Fibroblast of the conjunctiva (primary cell): ENCODE data around the gene KDM6A.
"Not testable (repeated sequence)": the region's sequence is repeated elsewhere in the genome, so short reads cannot be mapped to it uniquely, and the experiment has no call there.

Experiments used
- DNase-seq: peaks from one replicate; pipeline ENCODE4 v3.0.0-alpha.2; 2010; ENCODE audit warnings: low read depth

The KDM6A gene

GRCh38 chrX:44872821-44873414 is at the start of gene KDM6A:
Gene KDM6A, plus strand, starts transcription at chrX:44873188. Its CDS starts 364 bp downstream, at chrX:44873552.
- peak; percentile 97 for DNase-seq

DNA sequence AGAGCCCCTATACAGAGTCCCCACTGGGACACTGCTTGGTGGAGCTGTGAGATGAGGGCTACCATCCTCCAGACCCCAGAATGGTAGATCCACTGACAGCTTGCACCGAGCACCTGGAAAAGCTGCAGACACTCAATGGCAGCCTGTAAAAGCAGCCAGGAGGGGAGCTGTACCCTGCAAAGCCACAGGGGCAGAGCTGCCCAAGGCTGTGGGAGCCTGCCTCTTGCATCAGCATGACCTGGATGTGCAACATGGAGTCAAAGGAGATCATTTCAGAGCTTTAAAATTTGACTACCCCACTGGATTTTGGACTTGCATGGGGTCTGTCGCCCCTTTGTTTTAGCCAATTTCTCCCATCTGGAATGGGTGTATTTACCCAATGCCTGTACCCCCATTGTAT is 49.8 kb upstream of the KDM6A start:
- not testable (repeated sequence) for DNase-seq

DNA sequence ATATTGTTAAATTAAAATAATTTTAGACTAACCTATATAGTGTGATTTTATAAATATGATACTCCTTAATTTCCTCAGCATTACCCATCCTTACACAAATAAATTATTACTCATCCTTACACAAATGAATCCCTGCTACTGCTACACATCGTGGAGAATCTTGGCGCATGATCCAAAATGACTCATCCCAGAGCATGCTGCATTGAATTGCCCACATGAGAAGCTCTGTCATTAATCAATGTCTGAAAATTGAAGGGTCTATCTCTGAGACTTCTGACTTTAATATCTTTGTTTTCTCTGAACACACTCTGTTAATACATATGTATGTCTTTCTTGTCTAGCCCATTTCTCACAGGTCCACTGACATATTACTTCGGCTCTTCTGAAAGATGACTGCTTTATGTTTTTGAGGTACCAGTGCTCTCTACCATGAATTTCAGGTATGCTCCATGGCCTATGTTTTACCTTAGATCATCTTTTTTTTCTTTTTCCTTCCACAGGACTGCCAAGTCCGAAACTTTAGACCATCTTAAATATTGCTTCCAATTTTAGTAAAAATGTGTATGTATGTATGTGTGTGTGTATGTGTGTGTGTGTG is 44.9 kb upstream of the KDM6A start:
- peak; percentile 53 for DNase-seq

GRCh38 chrX:44829832-44830231 is 43.2 kb upstream of the KDM6A start:
- DNase-seq: no peak

GRCh38 chrX:44842550-44843317 is 30.3 kb upstream of the KDM6A start:
- DNase-seq: no peak

DNA sequence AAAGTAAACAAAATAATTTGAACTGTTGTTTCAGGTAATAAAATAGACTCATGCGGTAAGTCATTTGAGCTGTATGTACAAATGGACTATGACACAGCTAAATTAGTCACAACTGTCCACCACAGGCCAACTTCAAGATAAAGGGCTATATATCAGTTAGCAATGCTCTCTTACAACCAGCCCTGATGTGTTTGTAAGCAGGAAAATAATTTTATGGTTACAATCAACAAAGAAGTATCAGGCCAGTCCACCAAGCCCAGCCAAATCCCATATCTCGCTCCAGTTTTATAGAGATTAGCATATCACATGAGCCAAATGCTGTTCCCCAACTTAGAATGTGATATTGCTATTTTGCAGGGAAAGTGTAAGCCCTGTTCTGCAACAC is 29.7 kb upstream of the KDM6A start:
- DNase-seq: no peak

DNA sequence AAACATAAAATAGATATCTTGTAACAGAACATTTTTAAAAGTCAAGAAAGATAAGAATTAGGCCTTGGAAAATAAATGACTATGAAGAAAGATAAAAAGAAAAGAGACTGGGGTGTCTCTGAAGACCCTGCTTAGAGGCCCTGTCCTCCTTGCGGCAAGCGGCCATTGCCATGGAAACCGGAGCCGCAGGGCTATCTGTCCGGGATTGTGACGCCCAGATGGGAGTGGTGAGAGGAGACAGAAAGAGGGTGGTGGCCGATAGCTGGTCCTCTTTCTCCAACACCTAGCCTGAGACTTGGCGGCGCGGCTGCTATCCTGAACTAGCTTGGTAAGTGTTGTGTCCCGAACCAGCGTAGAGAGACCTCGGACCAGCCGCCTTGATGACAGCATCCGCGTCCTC is 29.2 kb upstream of the KDM6A start, which contains the start of gene DUSP21:
TSS of gene DUSP21 (plus strand) at position 269 of the 400 bp plus-strand sequence. CDS start at position 381, 112 bp downstream.
- DNase-seq: no peak

GRCh38 chrX:44844204-44844603 is 28.8 kb upstream of the KDM6A start:
- DNase-seq: no peak

DNA sequence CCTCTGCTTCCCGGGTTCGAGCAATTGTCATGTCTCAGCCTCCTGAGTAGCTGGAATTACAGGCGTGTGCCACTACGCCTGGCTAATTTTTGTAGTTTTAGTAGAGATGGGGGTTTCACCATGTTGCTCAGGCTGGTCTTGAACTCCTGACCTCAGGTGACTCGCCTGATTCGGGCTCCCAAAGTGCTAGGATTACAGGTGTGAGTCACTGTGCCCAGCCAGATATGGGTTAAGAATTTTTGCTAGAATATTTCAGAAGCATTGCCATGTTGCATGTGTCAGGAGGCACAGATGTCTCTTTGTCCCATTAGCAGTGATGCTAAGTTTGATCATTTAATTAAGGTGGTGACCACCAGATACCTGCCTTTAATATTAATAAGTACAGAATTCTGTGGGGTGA is 22.1 kb upstream of the KDM6A start:
- DNase-seq: not testable (repeated sequence)

DNA sequence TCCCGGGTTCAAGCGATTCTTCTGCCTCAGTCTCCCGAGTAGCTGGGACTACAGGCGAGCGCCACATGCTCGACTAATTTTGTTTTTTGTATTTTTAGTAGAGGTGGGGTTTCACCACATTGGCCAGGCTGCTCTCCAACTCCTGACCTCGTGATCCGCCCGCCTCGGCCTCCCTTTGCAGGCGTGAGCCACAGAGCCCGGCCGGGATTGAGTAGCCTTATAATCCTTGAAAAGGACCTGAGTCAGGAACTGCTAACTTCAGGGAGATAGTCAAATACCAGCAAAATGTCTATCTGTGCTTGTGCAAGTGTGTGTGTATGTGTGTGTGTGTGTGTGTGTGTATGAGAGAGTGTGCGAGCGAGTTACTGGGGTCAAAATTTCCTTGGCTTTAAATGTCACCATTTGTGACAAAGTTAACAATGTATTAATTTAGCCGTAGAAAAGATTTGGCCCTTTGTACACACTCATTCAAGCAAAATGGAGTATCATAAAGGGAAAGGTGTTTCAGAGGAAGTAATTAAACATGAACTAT is 1.8 kb upstream of the KDM6A start:
- no peak for DNase-seq

DNA sequence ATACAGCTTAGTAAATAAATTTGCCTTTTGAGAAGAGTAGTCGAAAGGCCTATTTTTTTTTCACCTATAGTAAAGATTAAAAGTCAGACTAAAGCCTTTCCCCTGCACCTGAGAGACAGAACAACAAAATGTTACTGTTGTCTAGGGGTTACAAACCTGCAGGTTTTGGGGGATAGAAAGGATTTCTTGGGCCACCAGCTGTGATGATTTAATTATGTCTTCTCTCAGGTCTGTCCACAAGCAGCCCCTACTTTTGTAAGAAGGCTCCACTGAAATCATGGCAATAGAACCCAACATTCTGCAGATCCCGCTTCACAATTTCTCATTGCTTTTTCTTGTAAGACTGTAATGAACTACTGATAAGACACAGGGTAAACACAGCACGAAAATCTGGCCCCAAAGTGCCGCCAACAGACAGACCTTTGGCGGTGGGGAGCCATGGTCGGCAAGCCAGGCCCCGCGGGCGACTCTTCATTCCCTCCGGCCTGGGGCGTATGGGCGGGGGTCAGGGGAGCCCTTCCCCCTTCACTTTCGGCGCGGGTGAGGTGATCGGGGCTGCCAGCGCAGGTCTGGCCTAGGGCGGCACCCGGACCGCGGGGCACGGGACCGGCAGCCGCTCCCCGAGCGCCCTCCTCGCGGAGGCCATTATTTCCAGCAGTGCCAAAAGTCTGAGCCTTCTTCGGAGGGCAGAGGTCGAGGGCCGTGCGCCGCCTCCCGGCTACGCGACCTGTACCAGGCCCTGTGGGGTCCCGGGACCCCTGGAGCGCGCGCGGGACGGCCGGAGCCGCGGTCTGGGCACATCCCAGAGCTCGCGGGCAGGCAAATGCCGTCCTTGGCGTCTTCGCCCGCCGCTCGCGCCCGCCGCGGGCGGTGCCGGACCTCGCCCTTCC is 812 bp upstream of the KDM6A start:
- DNase-seq: no peak

DNA sequence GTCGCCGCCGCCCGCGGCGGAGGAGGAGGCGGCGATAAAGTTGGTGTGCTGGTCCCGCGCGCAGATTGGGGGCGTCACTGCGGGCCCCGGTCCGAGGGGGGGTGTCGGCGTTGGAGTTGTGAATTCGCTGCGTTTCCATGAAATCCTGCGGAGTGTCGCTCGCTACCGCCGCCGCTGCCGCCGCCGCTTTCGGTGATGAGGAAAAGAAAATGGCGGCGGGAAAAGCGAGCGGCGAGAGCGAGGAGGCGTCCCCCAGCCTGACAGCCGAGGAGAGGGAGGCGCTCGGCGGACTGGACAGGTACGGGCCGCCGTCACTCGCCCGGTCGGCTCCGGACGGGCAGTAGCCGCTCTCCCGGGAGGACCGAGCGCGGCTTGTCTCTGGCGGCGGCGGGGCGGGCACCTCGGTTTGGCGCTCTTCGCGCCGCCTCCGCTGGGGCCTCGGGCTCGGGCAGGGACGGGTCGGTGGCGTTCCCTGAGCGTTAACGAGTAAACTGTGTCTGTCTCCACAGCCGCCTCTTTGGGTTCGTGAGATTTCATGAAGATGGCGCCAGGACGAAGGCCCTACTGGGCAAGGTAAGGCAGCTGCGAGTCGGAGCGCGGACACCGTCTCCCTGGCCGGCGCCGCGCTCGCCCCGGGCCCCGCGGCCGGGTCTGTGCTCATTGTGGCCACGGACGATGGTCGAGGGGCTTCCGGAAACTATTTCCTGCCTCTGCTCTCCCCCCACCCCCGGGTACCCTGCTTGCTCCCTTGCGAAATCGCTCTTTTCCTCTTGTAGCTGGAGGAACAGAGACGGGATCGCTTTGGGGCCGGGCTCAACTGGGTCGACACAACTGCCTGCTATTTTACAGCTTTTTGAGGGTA is 658 bp downstream of the KDM6A start:
- DNase-seq: no peak

GRCh38 chrX:44874420-44875184 is 1.6 kb downstream of the KDM6A start:
- no peak for DNase-seq

- DNase-seq: no peak
Observed at GRCh38 chrX:44875185-44875489, 2.1 kb downstream of the KDM6A start.

- no peak for DNase-seq
Observed at GRCh38 chrX:44876086-44876485, 3.1 kb downstream of the KDM6A start.

- no peak for DNase-seq
Observed at GRCh38 chrX:44876767-44877166, 3.8 kb downstream of the KDM6A start.

DNA sequence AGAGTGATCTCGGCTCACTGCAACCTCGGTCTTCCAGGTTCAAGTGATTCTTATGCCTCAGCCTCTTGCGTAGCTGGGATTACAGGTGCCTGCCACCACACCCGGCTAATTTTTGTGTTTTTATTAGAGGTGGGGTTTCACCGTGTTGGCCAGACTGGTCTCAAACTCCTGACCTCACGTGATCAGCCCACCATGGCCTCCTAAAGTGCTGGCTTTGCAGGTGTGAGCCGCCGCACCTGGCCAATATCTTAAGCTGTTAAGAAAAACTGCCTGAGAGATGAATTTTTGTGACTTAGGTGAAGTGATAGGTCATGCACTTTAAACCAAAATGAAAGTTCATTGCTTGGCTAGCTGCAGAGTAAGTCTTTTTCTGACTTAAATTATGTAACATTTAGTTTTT is 5.8 kb downstream of the KDM6A start:
- no peak for DNase-seq

DNA sequence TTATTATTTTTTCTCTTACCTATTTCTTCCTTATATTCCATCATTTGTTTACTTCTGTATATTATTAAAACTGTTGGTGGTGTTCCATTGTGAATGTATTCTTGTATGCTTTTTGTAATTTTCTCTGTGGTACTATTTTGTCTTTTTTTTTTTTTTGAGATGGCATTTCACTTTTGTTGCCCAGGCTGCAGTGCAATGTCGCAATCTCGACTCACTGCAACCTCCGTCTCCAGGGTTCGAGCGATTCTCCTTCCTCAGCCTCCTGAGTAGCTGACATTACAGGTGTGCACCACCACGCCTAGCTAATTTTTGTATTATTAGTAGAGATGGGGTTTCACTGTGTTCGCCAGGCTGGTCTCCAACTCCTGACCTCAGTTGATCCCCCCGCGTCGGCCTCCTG is 8.6 kb downstream of the KDM6A start:
- DNase-seq: no peak

GRCh38 chrX:44882635-44883034 is 9.6 kb downstream of the KDM6A start:
- no peak for DNase-seq

GRCh38 chrX:44884944-44885343 is 12.0 kb downstream of the KDM6A start:
- no peak for DNase-seq
